ENCODE results near the gene HEATR5B. TPM values are rescaled to one million over a fixed set of nuclear protein-coding genes. Genes with fewer than 3 reads are reported as not detected.

Gene HEATR5B
- total RNA-seq, 1 experiment from 2014 or later = 12.6 TPM

GRCh38 chr2:36973320-36973719, 110.9 kb downstream of the HEATR5B start (continued):
- TF ChIP-seq ZNF532 (CRISPR knock-in tag; IDR thresholded peaks at IDR 0.05; ENCODE audit: borderline replicate concordance) = no peak
- TF ChIP-seq SMAD3 (CRISPR knock-in tag; IDR thresholded peaks at IDR 0.05; ENCODE audit: borderline replicate concordance) = no peak
- TF ChIP-seq CBFB (CRISPR knock-in tag; IDR thresholded peaks at IDR 0.05; ENCODE audit: low read depth) = no peak

- no peak overlapping the region for H3K4me3 Mint-ChIP-seq
- DNase-seq (ENCODE audit: low spot score) (no peak), ATAC-seq (no peak)
- H3K27me3 Mint-ChIP-seq (ENCODE audit: low read depth) = no peaks in the 10 kb centered on the region; the same call in 1 of the 2 replicates
- no peak for TF ChIP-seq STAT6 (CRISPR knock-in tag; conservative IDR thresholded peaks at IDR 0.05; ENCODE audit: low read depth)
- CTCF ChIA-PET = no interaction called here
- no peaks in the 10 kb centered on the region for H3K36me3 Mint-ChIP-seq
- no peaks in the 10 kb centered on the region for H3K9me3 Mint-ChIP-seq
- POLR2A ChIA-PET = no interaction called here
- H3K4me1 Mint-ChIP-seq = peaks cover 22% of the 10 kb centered on the region
- peak overlapping the region; percentile 85 for H3K27ac Mint-ChIP-seq
These were observed 112.2 kb downstream of the HEATR5B start for GRCh38 chr2:36971990-36972389.

- H3K27me3 Mint-ChIP-seq (ENCODE audit: low read depth) = no peaks in the 10 kb centered on the region; the same call in 1 of the 2 replicates
- peak overlapping the region; percentile 85; the same call in 1 of the 2 replicates for H3K27ac Mint-ChIP-seq
- H3K4me1 Mint-ChIP-seq = peaks cover 50% of the 10 kb centered on the region
- POLR2A ChIA-PET = interaction anchor here (0.7 kb wide), 1 partner anchor 1784 kb away, joined by 4 read pairs; no protein-coding TSS in a partner anchor
- DNase-seq (ENCODE audit: low spot score) = no peak
- ATAC-seq = no peak
- no peaks in the 10 kb centered on the region for H3K36me3 Mint-ChIP-seq
- CTCF ChIA-PET = interaction anchor here (1.6 kb wide), 1 partner anchor 148 kb away, joined by 5 read pairs; no protein-coding TSS in a partner anchor
- H3K9me3 Mint-ChIP-seq = no peaks in the 10 kb centered on the region
- H3K4me3 Mint-ChIP-seq = peak overlapping the region; percentile 95
- no peak for TF ChIP-seq ZNF423 (CRISPR knock-in tag; IDR thresholded peaks at IDR 0.05)
- TF ChIP-seq HMGA2 (CRISPR knock-in tag; IDR thresholded peaks at IDR 0.05) = no peak
- TF ChIP-seq SOX15 (CRISPR knock-in tag; IDR thresholded peaks at IDR 0.05) = no peak
- no peak for TF ChIP-seq ZNF512 (CRISPR knock-in tag; IDR thresholded peaks at IDR 0.05; ENCODE audit: borderline replicate concordance)
- no peak for TF ChIP-seq GABPB1 (CRISPR knock-in tag; IDR thresholded peaks at IDR 0.05)
These were observed 116.8 kb downstream of the HEATR5B start for GRCh38 chr2:36967236-36967876.

All from WTC11 (cell line).